GM10847 (cell line): ENCODE results near the gene GAMT.
A peak's percentile ranks its signal among the peaks of the same experiment; 100 is the strongest.

ENCODE experiments used
- POLR2A ChIP-seq: IDR thresholded peaks from 2 replicates; pipeline ENCODE4 v1.6.1; 2011; ENCODE audit not compliant: insufficient read length; ENCODE audit errors: extremely low read depth

The GAMT gene

DNA sequence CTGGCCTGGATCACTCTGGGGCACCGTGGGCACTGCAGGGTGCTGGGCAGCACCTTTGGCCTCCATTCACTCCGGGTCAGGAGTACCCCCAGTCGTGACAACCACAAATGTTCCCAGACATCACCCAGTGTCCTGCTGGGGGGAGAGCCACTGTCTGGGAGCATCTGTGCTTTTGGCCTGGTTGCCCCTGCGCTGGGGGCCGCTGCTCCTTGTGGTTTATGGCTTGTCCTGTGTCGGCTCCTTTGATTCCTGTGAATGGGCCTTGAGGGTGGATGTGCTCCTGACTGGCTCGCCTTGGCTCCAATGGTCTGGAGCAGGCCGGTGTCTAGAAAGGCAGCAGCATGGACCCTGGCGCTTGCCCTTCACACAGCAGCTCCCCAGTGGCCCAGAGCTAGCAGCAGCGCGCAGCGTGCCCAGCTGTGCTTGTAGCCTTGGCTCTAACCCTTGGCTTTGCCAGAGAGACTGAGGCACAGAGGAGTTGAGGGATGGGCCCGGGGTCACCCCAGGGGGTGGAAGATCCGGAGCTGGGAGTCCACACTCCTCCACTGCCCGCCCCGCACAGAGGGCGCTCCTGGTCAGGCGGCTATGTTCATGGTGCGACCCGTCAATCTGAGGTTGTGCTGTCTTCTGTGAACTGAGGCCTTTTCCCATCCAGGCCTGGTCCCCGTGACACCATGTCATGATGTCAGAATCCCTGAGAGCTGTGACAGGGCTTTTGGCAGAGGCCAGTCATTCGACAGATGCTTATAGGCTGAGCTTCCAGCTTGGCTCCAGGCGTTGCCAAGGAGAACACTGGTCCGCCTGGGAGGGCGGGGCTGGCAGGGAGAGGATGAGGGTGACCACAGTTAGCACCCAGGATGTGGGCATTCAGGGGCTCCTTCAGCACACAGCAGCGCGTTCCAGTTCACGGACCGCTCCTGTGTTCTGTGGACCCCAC lies 10.2 kb upstream of the GAMT start:
- TF ChIP-seq POLR2A, result no peak

DNA sequence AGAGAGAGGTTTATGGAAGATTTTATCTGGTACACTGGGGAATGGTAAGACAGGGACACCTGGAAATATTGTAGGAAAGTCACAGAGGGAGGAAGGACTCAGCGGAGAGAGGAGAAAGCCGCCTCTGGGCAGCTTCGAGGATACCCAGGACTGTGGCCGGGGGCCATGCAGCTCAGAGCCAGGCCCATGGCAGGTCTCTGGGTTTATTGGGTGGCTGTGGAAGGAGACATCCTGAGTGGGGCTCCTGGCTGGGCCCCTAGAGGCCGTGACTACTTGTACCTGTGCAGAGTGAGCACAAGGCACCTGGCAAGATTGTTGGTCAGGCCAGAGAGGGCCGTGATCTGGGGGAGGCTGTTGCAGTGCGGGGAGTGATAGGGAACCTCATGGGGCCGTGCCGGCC lies 9.4 kb upstream of the GAMT start:
- TF ChIP-seq POLR2A, result no peak

DNA sequence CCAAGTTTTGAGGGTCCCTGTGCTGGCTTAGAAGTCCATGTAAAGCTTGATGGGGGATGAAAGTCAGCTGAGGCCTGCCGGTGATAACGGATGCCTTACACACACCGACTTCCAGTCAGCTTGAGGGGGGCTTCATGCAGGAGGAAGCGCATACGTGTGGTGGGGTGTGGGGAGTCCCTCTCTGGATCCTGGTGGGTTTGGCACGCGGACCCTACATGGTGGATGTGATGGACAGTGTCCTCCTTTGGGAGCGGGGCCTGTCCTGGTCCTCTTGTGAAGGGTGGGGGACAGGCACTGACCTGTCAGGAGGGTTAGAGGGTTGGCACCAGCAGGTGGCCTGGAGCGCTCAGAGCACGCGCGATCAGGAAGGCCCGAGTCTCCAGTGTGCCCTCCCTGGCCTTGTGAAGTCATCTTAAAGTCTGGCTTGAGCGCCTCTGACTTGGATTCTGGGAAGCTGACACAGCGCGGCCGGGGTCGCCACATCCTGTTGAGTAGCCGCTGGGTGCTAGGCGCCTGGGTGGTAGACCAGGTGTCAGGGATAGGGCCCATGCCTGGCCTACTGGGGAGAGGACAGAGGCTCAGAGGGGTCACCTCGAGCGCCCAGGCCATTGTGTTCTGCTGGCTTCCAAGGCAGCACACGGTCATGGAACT lies 8.9 kb upstream of the GAMT start:
- no peak for TF ChIP-seq POLR2A

DNA sequence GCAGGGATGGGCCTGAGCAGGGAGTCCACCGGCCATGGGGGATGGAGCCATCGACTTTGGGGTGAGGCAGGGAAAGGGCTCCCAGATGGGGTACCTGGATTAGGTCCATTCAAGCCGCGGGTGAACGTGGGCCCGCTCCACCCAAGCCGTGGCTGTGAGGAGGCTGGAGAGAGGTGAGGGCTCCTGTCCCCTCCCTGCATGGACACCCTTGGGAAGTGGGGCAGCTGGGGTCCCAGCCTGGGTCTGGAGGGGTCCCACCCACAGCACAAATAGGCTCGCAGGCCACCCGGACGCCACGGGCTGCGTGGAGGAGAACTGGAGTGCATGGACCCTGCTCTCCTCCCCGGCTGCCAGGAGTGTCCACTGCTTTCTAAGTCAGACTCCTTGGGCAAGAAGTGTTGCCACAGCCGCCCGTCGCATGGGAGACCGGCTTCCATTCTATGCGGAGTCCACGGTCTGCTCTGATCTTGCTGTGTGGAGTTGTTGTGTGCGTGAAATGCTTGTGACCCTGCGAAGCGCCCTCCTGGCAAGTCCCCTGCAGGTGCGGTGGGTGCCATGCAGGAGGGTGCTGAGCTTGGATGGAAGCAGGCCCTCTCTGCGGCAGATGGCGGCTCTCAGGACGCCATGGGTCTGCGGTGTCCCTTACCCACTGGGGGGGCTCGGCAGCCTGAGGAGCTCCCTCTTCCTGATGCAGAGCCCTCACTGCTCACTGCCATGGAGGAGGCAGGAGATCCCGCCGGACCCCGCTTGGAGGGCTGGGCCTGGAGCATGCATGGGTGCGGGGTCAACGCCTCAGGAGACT lies 8.1 kb upstream of the GAMT start:
- no peak for TF ChIP-seq POLR2A

DNA sequence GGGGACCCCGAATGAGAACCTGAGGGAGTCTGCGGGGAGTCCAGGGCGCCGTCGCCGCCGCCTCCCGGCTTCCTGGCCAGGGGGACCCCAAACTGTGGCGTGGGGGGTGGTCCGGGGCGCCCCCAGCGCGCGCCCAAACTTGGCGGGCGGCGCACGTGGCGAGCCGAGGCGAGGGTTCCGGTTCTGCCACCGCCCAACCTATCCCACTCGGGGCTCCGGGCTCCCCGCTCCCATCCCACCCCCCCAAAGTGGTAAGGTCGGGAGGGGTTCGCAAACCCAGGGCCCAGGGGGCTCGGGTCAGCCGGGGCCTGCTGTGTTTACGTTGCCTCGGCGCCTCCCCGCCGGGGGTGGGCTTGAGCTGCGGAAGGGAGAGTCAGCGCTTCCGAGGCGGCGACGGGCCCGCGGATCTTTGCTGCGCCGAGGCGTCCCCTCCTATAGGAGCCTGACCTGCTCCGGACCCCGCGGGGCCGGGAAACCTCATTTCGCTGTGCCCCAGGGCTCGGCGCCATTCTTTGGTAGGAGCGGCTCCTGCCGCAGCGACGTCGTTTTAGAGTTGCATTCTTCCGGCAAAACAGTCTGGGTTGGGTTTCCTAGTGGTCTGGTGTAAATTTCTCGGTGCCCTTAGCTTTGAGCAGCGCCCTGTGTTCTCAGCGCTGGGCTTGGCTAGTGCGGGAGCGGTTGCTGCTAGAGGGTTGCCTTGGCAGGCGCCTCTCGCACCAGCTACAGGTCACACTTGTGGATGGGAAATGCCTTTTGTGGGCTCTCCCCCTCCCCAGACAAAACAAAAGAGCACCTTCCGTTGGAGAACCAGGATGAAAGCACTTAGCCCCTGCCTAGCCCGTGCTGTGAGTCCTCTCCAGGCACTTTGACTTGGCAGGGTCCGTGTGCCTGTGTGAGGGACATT lies 7.2 kb upstream of the GAMT start:
- no peak for TF ChIP-seq POLR2A

DNA sequence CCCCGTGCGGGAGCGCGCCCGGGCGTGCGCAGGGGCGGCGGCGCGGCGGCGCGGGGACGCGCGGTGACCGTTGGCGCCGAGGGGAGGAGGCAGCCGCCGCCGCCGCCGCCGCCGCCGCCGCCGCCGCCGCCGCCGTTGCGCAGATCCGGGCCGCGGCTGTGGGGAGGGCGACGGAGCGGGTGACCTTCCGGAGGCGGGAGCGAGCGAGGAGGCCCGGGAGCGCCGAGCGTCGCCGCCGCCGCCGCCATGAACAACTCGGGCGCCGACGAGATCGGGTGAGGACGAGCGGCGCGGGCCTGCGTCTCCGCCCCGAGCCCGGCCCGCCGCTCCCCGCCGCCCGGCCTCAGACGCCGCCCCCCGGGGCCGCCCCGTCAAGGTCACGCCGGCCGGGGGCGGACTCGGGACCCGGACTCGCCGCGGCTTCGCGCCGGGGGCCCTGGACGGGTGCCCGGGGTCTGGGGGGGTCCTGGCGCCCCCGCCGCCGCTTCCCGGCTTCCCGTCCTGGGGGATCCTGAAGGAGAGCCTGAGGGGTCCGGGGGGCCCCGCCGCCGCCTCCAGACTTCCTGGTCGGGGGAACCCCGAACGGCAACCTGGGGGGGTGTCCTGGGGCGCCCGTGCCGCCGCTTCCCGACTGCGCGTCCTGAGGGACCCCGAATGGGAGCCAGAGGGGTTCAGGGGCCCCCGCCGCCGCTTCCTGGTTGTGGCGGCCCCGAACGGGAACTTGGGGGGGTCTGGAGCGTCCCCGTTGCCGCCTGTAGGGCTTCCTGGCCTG lies 6.4 kb upstream of the GAMT start, which contains the start of gene DAZAP1:
Gene DAZAP1, plus strand, starts transcription at position 59 of the 772 bp plus-strand sequence. Its CDS starts 188 bp downstream, at position 247.
- TF ChIP-seq POLR2A, result no peak

DNA sequence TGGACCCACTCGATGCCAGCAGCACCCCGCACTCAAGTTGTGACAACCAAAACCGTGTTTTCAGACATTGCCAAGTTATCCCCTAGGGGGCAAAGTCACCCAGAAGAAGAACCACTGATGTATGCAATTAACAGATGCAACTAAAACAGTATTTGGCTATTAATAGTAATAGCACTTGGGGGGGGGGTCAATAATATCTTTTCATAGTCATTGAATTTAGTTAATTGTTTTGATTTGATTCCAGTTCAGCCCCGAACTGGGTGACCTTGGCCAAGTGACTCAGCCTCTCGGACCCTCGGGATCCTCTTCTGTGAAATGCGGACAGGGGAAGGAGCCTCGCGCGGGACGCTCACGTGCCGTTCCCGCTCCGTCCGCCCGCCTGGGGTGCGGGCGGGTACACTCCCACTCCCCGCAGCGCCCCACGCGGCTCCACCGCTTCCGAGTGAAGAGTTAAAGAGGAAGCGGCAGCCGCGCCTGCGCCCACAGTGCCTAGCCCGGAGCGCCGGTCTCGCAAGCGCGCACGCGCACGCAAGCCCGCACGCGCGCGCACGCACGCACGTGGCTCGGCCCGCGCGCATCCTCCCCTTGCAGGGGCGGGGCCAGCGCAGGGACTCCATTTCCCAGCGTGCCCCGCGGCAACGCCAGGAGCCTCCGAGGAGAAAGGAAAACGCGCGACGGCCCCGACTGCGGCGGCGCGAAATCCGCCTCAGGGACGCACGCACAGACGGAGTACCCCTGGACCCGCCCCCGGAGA lies 5.6 kb upstream of the GAMT start:
- TF ChIP-seq POLR2A, result peak; percentile 73

DNA sequence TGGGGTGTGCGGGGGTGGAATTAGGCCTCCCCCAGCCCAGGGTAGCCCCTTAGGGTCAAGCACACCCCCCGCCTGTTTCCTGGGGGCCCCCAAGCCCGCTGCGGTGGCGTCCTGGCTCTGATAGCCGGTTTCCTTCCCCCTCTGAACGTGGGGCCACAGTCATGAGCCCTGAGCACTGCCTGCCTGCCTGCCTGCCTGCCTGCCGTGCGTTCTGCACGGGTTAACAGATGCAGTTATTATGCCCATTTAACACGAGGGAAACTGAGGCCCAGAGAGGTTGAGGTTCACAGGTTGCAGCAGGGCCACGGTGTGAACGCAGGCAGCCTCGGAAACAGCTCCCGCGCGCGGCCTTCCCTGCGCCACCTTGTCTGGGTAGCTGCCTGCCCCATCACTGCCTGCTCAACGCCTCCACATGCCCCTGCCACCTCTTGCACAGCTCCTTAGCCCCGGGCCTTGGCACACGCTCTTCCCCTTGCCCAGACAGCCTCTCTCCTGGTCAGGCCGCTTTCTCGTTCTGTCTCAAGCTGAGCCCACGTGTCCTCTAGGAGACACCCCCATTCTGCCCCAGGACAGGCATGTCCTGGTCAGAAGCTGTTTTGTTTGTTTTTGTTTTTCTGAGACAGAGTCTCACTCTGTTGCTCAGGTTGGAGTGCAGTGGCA lies 1.2 kb upstream of the GAMT start:
- no peak for TF ChIP-seq POLR2A

DNA sequence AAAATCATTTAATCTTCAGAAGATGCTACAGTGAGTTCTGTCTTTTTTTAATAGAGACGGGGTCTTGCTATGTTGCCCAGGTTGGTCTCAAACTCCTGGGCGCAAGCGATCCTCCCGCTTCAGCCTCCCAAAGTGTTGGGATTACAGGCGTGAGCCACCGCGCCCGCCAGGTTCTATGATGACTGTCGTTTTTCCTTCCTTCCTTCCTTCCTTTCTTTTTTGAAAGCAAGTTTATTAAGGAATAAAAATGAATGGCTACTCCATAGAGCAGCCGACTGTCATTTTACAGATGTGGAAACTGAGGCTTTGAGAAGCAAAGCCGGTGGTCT lies 511 bp upstream of the GAMT start:
- no peak for TF ChIP-seq POLR2A

DNA sequence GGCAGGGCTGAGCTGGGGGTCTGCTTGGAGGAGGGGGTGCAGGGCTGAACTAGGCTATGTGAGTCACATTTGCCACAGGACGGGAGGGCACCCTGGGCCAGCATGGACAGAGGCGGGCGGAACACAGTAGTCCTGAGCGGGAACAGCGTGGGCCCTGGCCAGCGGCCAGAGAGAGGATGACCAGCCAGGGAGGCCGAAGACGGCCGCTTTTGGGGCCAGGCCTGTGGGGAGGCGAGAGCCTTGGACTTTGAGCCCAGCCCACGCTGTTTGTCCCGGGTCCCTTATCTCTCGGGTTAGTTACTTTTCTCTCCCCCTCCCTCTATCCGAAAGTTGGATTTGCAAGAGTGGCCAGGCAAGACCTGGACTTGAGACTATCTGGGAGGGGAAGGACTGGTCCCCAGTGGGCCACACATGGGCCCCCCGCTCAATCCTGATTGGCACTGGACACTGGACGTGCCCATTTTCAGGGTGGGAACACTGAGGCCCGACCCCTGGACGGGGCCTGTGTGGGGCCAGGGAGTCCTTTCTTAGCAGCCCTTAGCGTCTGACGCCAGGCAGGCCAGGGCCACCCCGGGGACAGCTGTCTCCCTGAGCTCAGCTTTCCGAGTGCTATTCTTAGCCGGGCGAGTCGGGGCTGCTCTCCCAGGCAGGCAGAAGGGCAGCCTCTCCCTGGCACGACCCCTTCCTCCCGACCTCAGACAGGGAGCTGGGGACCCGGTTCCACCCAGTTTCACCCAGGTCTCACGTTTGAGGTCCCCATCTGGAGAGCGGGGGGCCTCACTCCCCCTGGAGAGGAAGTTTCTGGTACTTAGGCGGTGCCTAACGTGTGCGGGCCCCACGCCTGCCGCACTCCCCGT lies 833 bp downstream of the GAMT start:
- no peak for TF ChIP-seq POLR2A

DNA sequence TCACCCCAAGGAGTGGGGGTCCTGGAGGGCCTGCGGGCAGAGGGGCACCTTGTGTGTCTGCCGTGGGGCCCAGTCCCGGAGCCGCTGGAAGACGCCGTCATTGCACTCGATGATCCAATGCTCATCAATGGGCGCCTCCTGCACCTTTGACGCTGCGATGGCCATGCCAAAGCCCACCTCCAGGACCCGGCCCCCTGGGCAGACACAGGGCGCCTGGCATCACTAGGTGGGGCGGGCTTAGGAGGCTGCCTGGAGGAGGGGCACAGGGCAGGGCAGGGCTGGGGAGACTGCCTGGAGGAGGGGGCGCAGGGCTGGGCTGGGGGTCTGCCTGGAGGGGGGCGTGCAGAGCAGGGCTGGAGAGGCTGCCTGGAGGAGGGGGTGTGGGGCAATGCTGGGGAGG lies 1.6 kb downstream of the GAMT start:
- no peak for TF ChIP-seq POLR2A

DNA sequence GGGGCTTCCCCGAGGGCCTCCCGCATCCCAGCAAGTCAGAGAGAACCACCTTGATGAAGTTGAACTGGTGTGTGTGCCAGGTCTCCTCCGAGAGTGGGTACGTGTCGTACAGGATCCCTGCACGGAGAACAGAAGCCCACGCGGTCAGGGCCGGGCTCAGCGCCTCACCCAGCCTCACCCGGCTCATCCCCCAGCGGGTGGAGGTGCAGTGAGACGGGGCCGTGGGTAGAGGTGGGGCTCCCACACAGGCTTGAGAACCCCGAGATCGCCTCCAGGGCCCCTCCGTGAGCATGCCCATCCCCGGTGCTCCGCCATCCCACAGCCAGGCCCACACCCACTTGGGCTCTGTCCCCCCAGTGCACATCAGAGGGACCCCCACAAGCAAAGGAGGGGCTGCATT lies 2.3 kb downstream of the GAMT start:
- no peak for TF ChIP-seq POLR2A
